Type B pancreatic cell (in vitro differentiated cells): ENCODE results near the gene PNO1. TPM values are rescaled to one million over a fixed set of nuclear protein-coding genes. Genes with fewer than 3 reads are reported as not detected.
A peak's percentile ranks its signal among the peaks of the same experiment; 100 is the strongest.

Source experiments
- DNase-seq: peaks from one replicate; pipeline ENCODE4 v3.0.0; 2021; ENCODE audit warnings: mixed read lengths; ENCODE audit not compliant: unreplicated experiment; ENCODE audit errors: extremely low spot score
- H3K27ac Mint-ChIP-seq: 2 replicates; pipeline ENCODE4 v1.8.0; 2021; ENCODE audit warnings: mild to moderate bottlenecking, mixed read lengths
- H3K27me3 Mint-ChIP-seq: 2 replicates; pipeline ENCODE4 v1.8.0; 2021; ENCODE audit warnings: mixed read lengths
- H3K36me3 Mint-ChIP-seq: 2 replicates; pipeline ENCODE4 v1.8.0; 2021; ENCODE audit warnings: mixed read lengths
- H3K4me1 Mint-ChIP-seq: one replicate; pipeline ENCODE4 v1.8.0; 2021; ENCODE audit warnings: mixed read lengths; ENCODE audit not compliant: unreplicated experiment
- H3K4me3 Mint-ChIP-seq: 2 replicates; pipeline ENCODE4 v1.8.0; 2021; ENCODE audit warnings: mild to moderate bottlenecking, mixed read lengths
- H3K9me3 Mint-ChIP-seq: 2 replicates; pipeline ENCODE4 v1.8.0; 2021; ENCODE audit warnings: mixed read lengths
- total RNA-seq: library from RNA; stranded (reverse); gene quantifications from 2 replicates; pipeline ENCODE4 v1.2.1, GENCODE V29; 2021; ENCODE audit warnings: low replicate concordance
- TF ChIP-seq, protein P1 (sequence below): fragments of 200-600 bp; sonication (generic); conservative IDR thresholded peaks from 2 replicates; pipeline ENCODE4 v1.5.0; 2021; ENCODE audit warnings: antibody characterized with exemption, mild to moderate bottlenecking

PNO1 gene
- total RNA-seq, 1 donor from 2014 or later, result 13.5 TPM

DNA sequence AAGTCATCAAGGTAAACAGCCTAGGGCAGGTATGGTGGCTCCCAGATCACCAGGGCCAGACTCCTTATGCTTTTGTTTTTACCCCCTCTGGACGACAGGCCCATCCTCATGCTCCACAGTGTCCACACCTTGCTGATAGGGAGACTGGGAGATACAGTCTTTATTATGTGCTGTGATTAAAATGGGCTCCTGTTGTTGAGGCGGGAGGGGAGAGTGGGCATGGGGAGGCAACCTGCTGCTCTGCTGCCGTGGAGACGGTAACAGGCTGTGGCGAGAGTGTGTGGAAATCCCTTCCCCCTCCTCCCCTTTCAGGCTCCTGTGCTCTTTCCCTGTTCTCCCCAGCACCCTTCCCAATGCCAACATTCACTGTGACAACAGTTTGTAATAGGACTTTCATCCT, 38.2 kb upstream of the PNO1 start:
- H3K27ac Mint-ChIP-seq, result no peak overlapping the region
- no peak for DNase-seq
- peaks cover 20% of the 10 kb centered on the region for H3K4me1 Mint-ChIP-seq
- TF ChIP-seq, protein P1, sequence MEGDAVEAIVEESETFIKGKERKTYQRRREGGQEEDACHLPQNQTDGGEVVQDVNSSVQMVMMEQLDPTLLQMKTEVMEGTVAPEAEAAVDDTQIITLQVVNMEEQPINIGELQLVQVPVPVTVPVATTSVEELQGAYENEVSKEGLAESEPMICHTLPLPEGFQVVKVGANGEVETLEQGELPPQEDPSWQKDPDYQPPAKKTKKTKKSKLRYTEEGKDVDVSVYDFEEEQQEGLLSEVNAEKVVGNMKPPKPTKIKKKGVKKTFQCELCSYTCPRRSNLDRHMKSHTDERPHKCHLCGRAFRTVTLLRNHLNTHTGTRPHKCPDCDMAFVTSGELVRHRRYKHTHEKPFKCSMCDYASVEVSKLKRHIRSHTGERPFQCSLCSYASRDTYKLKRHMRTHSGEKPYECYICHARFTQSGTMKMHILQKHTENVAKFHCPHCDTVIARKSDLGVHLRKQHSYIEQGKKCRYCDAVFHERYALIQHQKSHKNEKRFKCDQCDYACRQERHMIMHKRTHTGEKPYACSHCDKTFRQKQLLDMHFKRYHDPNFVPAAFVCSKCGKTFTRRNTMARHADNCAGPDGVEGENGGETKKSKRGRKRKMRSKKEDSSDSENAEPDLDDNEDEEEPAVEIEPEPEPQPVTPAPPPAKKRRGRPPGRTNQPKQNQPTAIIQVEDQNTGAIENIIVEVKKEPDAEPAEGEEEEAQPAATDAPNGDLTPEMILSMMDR, result no peak
- H3K4me3 Mint-ChIP-seq, result no peak overlapping the region
- H3K9me3 Mint-ChIP-seq, result no peaks in the 10 kb centered on the region
- no peaks in the 10 kb centered on the region for H3K27me3 Mint-ChIP-seq
- no peaks in the 10 kb centered on the region for H3K36me3 Mint-ChIP-seq

DNA sequence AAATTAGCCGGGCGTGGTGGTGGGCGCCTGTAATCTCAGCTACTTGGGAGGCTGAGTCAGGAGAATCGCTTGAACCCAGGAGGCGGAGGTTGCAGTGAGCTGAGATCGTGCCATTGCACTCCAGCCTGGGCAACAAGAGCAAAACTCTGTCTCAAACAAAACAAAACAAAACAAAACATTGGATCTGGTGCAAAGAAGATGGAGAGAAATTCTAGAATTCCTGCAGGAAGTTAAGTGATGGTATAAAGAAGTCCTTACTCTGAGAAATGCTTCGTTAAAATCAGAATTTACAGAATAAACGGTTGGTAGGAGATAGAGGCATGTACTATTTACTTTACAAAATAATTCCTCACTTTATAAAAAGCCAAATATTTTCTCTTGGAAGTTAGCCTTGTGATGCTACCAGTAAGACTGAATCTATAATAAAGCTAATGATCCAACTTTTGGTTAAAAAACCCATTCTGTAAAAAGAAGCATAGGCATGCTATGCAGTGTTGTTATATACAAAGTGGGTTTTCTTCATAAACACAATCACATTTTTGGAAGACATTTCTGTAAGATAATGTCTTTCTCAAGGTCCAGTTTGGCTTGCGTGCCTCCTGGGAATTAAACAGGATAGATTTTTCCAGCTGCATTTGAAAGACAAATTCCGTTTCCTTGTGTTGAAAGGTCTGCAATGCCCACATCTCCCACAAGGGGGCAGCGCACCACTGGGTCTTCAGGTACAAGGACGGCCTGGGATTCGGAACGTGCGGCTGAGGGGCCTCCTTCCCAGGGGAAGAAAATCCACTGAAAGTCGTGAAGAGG, 35.6 kb upstream of the PNO1 start:
- Mint-ChIP-seq H3K36me3 (no peaks in the 10 kb centered on the region), H3K4me3 (peak overlapping the region; percentile 61)

DNA sequence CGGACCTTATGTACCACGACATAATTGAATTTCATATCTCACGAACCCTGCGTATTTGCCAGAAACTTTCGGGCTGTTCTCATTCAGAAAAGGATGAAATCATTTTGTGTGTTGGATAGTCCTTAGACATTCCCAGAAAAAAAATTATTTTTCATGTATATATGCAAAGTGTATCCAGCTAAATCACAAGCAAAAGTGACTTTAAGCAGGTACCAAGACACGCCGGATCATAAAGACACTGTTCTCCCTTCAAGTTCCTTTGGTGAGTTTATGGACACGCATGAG, 35.1 kb upstream of the PNO1 start:
- peaks cover 20% of the 10 kb centered on the region for H3K4me1 Mint-ChIP-seq
- no peaks in the 10 kb centered on the region for H3K9me3 Mint-ChIP-seq
- peaks cover 1% of the 10 kb centered on the region for H3K36me3 Mint-ChIP-seq
- no peaks in the 10 kb centered on the region for H3K27me3 Mint-ChIP-seq
- no peak overlapping the region for H3K27ac Mint-ChIP-seq
- TF ChIP-seq, protein P1, result no peak
- DNase-seq, result no peak
- H3K4me3 Mint-ChIP-seq, result peak overlapping the region; percentile 61

More for the DNA sequence above, 35.6 kb upstream of the PNO1 start:
- Mint-ChIP-seq H3K4me1 (peaks cover 20% of the 10 kb centered on the region), H3K9me3 (no peaks in the 10 kb centered on the region), H3K27me3 (no peaks in the 10 kb centered on the region), H3K27ac (no peak overlapping the region)
- TF ChIP-seq, protein P1, result peak; percentile 98
- peak; percentile 87 for DNase-seq

DNA sequence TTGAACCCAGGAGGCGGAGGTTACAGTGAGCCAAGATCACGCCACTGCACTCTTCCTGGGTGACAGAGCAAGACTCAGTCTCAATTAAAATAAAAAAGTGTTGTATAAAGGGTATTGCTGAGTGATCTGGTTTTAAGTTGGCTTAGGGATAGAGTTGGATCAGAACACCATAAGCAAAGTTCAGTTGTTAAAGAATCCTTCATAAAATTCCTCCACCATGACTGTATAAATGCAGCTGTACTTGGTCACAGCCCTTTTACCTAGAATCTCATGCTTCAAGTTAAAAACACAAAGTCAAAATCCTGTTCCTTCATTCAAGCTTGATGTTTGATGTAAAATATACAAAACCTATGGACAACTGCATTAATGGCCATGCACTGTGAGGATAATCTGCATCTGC, 33.4 kb upstream of the PNO1 start:
- H3K4me3 Mint-ChIP-seq, result no peak overlapping the region
- H3K36me3 Mint-ChIP-seq, result peaks cover 8% of the 10 kb centered on the region
- no peaks in the 10 kb centered on the region for H3K9me3 Mint-ChIP-seq
- no peaks in the 10 kb centered on the region for H3K27me3 Mint-ChIP-seq
- no peak overlapping the region for H3K27ac Mint-ChIP-seq
- TF ChIP-seq, protein P1, result no peak
- H3K4me1 Mint-ChIP-seq, result peaks cover 20% of the 10 kb centered on the region
- no peak for DNase-seq

DNA sequence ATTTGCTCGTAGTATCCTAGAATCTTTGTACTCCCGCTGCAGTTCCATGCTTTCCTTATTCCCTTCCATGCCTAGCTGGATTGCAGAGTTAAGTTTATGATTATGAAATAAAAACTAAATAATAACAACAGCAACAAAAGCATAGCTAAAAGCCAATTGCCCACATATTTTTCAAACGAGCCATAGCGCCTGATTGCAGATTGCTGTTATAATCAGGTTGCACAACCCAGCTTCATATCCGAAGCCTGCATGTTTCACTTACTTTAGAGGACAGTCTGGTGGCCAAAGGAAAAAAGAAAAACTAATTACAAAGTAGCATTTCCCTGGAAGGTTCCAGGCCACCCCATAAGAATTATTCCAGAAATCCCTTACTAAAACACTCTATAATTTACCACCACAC, 31.9 kb upstream of the PNO1 start:
- Mint-ChIP-seq H3K4me1 (peaks cover 20% of the 10 kb centered on the region), H3K27ac (no peak overlapping the region), H3K4me3 (no peak overlapping the region), H3K36me3 (peaks cover 12% of the 10 kb centered on the region), H3K9me3 (no peaks in the 10 kb centered on the region), H3K27me3 (no peaks in the 10 kb centered on the region)
- TF ChIP-seq, protein P1, result no peak
- no peak for DNase-seq
